ENCODE results near the gene INHBA.

GRCh38 chr7:41656366-41656765 is 46.5 kb downstream of the INHBA start:
- TF ChIP-seq EZH2 (IDR thresholded peaks at IDR 0.05; ENCODE audit: insufficient read depth, poor library complexity, severe bottlenecking) (no peak), EZH2phosphoT487 (IDR thresholded peaks at IDR 0.05; ENCODE audit: insufficient read depth, low read depth) (no peak)

All from GM23248 (cell line).